ENCODE results near the gene ARSA.

DNA sequence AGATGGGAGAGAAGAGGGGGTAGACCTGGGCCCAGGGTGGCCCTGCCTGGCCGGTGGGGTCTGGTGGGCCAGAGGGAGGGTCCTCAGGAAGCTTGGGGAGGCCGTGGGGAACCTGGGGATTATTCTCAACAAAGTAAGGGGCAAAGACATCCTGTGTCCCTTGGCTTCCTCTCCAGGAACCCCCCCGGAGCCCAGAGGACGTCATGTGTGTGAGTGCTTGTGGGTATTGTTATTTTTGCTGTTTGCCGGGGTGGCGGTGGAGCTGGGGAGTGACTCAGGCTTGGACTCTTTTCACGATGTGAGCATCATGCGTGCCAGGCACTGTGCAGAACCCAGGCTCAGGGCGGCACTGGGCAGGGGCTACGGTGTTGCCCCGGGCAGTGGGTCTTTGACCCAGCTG, 43.7 kb upstream of the ARSA start:
- TF ChIP-seq POLR2AphosphoS5 (IDR thresholded peaks at IDR 0.05; ENCODE audit: borderline replicate concordance, low read depth, low read length) (no peak), EZH2 (IDR thresholded peaks at IDR 0.05) (no peak)

All from SK-N-MC (cell line).